Upper lobe of right lung (tissue), 1 donor: ENCODE measurements around the gene TSKS. TPM values are rescaled to one million over a fixed set of nuclear protein-coding genes. Genes with fewer than 3 reads are reported as not detected.

Experiments
- ATAC-seq: fragments of 200-7000 bp; cut with Tn5 transposase; one replicate; pipeline ENCODE4 v1.9.1; 2020; ENCODE audit warnings: mild to moderate bottlenecking, moderate library complexity
- DNase-seq: peaks from one replicate; pipeline ENCODE4 v3.0.0-alpha.2; 2020
- H3K27ac ChIP-seq: fragments of 200-600 bp; one replicate; pipeline ENCODE4 v1.8.0; 2022
- H3K27me3 ChIP-seq: fragments of 200-600 bp; one replicate; pipeline ENCODE4 v1.8.0; 2022; ENCODE audit warnings: mild to moderate bottlenecking
- H3K36me3 ChIP-seq: fragments of 200-600 bp; one replicate; pipeline ENCODE4 v1.8.0; 2022
- H3K4me1 ChIP-seq: fragments of 200-600 bp; one replicate; pipeline ENCODE4 v1.8.0; 2022
- H3K4me3 ChIP-seq: fragments of 200-600 bp; one replicate; pipeline ENCODE4 v1.8.0; 2022; ENCODE audit warnings: mild to moderate bottlenecking
- H3K9me3 ChIP-seq: fragments of 200-600 bp; one replicate; pipeline ENCODE4 v1.8.0; 2022
- intact Hi-C: fragments of 100-400 bp; cut with DNase I; formaldehyde crosslinking; loops from one replicate; pipeline ENCODE4 v1.11.0; 2022
- total RNA-seq: library from RNA; stranded (reverse); fragmentation: NEBNext Ultra II Directional; extraction: Animal tissue kit (Norgen Biotek cat#: 25700); gene quantifications from one replicate; pipeline ENCODE4 v1.2.1, GENCODE V29; 2021
- TF ChIP-seq, protein P1 (sequence below): fragments of 200-600 bp; IDR thresholded peaks from one replicate; pipeline ENCODE4 v1.8.0; 2022; ENCODE audit warnings: antibody characterized with exemption
- donor health status: DM: no; HTN: yes; CAD: no; lungs with severe emphysema.

TSKS gene
- total RNA-seq, 1 donor from 2014 or later: 0.43 TPM

DNA sequence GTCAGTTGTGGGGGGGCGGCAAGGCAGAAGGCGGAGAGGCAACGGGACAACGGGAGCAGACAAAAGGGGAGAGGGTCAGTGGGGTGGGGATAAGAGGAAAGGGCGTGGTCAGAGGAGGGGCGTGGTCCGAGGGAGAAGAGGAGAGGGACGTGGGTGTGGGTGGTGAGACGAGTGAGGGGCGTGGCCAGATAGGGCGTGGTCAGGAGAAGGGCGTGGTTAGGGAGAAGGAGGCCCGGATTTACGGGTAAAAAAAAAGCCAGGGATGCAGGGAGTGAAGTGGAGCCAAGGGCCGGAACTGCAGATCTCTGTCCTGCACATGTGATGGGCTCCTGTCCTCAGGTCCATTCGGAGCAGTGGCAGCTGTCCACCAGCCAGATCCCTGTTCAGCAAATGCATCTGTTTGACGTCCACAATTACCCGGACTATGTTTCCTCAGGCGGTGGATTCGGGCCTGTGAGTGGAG is 50.7 kb downstream of the TSKS start:
- Histone ChIP-seq H3K36me3 (no peaks in the 10 kb centered on the region), H3K27ac (no peak overlapping the region), H3K4me1 (peaks cover 3% of the 10 kb centered on the region), H3K9me3 (no peaks in the 10 kb centered on the region), H3K27me3 (no peaks in the 10 kb centered on the region), H3K4me3 (no peak overlapping the region)
- ATAC-seq (peak; percentile 28), DNase-seq (no peak)
- intact Hi-C loops: no loop called here
- TF ChIP-seq, protein P1, sequence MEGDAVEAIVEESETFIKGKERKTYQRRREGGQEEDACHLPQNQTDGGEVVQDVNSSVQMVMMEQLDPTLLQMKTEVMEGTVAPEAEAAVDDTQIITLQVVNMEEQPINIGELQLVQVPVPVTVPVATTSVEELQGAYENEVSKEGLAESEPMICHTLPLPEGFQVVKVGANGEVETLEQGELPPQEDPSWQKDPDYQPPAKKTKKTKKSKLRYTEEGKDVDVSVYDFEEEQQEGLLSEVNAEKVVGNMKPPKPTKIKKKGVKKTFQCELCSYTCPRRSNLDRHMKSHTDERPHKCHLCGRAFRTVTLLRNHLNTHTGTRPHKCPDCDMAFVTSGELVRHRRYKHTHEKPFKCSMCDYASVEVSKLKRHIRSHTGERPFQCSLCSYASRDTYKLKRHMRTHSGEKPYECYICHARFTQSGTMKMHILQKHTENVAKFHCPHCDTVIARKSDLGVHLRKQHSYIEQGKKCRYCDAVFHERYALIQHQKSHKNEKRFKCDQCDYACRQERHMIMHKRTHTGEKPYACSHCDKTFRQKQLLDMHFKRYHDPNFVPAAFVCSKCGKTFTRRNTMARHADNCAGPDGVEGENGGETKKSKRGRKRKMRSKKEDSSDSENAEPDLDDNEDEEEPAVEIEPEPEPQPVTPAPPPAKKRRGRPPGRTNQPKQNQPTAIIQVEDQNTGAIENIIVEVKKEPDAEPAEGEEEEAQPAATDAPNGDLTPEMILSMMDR: no peak

DNA sequence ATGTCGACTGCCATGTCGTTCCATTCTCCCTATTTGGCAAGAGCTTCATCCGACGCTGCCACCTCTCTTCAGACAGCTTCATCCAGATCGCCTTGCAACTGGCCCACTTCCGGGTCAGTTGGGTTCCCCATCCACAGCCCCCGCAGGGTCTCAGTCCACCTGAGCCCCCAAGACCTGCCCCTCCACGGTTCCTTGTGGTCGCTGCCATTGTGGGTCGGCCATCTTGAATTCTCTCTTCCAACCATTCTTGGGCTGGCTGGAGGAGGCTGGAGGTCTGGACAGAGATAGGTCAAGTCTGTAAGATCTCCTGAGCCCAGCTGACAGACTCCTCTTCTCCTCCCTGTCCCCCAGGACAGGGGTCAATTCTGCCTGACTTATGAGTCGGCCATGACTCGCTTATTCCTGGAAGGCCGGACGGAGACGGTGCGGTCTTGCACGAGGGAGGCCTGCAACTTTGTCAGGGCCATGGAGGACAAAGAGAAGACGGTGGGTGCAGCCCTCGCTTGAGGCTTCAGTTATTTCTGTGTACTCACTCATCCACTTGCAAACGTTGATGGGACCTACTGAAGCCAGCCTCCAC is 52.6 kb downstream of the TSKS start:
- H3K4me3 ChIP-seq: no peak overlapping the region
- intact Hi-C loops: no loop called here
- H3K27ac ChIP-seq: no peak overlapping the region
- H3K9me3 ChIP-seq: no peaks in the 10 kb centered on the region
- DNase-seq (no peak), ATAC-seq (no peak)
- H3K27me3 ChIP-seq: no peaks in the 10 kb centered on the region
- H3K4me1 ChIP-seq: no peaks in the 10 kb centered on the region
- H3K36me3 ChIP-seq: no peaks in the 10 kb centered on the region
- TF ChIP-seq, protein P1: no peak

DNA sequence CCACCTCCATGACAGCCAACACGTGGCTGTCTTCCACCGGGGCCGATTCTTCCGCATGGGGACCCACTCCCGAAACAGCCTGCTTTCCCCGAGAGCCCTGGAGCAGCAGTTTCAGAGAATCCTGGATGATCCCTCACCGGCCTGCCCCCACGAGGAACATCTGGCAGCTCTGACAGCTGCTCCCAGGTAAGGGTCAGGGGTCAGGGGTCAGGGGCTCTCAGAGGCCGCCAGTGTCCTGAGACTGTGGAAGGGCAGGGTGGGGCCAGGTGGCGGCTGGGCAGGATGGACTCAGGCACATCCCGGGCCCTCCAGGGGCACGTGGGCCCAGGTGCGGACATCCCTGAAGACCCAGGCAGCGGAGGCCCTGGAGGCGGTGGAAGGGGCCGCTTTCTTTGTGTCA is 57.2 kb downstream of the TSKS start:
- peak; percentile 22 for ATAC-seq
- no peaks in the 10 kb centered on the region for H3K36me3 ChIP-seq
- H3K9me3 ChIP-seq: no peaks in the 10 kb centered on the region
- intact Hi-C loops: no loop called here
- H3K4me1 ChIP-seq: no peaks in the 10 kb centered on the region
- no peak for DNase-seq
- no peak overlapping the region for H3K27ac ChIP-seq
- no peaks in the 10 kb centered on the region for H3K27me3 ChIP-seq
- TF ChIP-seq, protein P1: no peak
- H3K4me3 ChIP-seq: no peak overlapping the region

DNA sequence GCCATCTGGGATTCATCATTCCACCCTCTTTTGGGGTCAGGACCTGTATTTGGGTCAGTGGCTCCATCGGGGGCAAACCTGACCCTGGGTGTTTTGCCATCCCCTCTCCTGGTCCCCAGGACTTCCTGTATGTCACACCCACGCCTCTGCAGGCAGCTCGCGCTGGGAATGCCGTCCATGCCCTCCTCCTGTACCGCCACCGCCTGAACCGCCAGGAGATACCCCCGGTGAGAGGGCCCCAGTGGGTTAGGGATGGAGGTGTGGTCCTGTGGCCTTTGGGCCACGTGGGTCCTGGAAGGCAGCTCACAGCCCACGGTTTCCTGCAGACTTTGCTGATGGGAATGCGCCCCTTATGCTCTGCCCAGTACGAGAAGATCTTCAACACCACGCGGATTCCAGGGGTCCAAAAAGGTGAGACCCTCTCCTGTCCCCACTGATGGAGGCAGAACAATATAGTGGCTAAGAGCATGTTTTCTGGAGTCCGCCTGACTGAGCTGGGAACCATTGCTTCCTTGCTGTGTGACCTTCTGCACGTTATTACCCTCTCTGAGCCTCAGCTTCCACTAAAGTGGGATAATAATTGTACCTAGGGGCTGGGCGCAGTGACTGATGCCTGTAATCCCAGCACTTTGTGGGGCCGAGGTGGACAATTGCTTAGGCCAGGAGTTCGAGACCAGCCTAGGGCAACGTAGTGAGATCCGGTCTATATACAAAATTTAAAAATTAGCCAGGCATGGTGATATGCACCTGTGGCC is 58.0 kb downstream of the TSKS start:
- no peaks in the 10 kb centered on the region for H3K9me3 ChIP-seq
- DNase-seq: no peak
- TF ChIP-seq, protein P1: no peak

DNA sequence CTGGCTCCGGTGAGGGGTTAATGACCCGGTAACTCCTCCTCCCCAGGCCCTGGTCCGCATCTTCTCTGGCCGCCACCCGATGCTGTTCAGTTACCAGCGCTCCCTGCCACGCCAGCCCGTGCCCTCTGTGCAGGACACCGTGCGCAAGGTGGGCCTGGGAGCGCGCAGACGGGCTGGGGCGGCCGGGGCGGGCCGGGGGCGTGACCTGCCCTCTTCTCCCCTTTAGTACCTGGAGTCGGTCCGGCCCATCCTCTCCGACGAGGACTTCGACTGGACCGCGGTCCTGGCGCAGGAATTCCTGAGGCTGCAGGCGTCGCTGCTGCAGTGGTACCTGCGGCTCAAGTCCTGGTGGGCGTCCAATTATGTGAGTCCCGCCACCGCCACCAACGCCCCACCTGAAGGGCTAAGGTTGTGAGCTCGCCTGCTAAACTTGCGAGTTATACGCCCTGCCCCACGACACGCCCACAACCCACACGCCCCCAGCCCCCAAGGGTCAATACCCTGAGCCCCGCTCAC is 61.8 kb downstream of the TSKS start:
- no peaks in the 10 kb centered on the region for H3K27me3 ChIP-seq
- H3K4me3 ChIP-seq: no peak overlapping the region
- H3K27ac ChIP-seq: no peak overlapping the region
- no peaks in the 10 kb centered on the region for H3K36me3 ChIP-seq
- ATAC-seq: peak; percentile 28
- H3K9me3 ChIP-seq: no peaks in the 10 kb centered on the region
- TF ChIP-seq, protein P1: no peak
- DNase-seq: no peak
- H3K4me1 ChIP-seq: no peaks in the 10 kb centered on the region
- intact Hi-C loops: no loop called here

More for the DNA sequence above, 58.0 kb downstream of the TSKS start:
- Histone ChIP-seq H3K4me1 (no peaks in the 10 kb centered on the region), H3K27ac (no peak overlapping the region), H3K4me3 (no peak overlapping the region), H3K27me3 (no peaks in the 10 kb centered on the region), H3K36me3 (no peaks in the 10 kb centered on the region)
- intact Hi-C loops: no loop called here
- peak; percentile 10 for ATAC-seq
